Measurements from ENCODE around the gene PTGR1.
"Not testable (repeated sequence)": the region's sequence is repeated elsewhere in the genome, so short reads cannot be mapped to it uniquely, and the experiment has no call there.

The PTGR1 gene

GRCh38 chr9:111599092-111599954 lies at the start of gene PTGR1:
TSS of gene PTGR1 (minus strand) at chr9:111599647. CDS start at chr9:111597422, 2,225 bp downstream.
- peak; percentile 90 for DNase-seq (ENCODE audit: low spot score)

- no peak for DNase-seq (ENCODE audit: low spot score)
Observed at GRCh38 chr9:111649016-111649415, 49.6 kb upstream of the PTGR1 start.

DNA sequence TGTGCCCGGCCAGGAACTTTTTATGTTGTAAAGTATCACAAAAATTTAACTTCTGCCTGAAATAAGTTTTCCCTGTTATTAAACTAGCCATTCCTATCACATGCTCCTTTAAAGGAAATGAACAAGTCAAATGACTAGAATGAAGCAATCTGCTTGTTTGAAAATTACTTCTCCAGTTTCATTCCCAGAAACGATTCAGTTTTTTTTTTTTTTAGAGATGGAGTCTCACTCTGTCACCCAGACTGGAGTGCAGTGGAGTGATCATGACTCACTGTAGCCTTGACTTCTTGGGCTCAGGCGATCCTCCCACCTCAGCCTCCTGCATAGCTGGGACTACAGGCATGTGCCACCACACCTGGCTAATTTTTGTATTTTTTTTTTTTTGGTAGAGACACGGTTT lies 48.6 kb upstream of the PTGR1 start:
- peak; percentile 49 for DNase-seq (ENCODE audit: low spot score)

DNA sequence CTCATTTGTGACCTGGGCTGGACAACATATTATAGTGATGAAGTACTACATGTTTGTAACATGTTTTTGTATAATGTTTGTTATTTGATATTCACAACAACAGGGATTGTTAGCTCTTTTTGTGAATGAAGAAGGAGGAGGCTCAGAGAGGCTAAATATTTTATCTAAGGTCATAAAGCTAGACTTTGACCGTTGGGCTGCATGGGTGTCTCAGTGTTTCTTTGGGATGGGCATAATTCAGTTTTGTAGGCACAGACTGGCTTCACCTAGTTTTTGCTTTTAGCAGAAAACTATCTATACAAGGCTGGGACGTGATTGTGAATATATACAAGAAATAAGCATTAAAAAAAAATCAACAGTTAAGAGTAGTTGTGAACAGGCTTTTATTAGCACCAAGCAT lies 47.0 kb upstream of the PTGR1 start:
- no peak for DNase-seq (ENCODE audit: low spot score)

DNA sequence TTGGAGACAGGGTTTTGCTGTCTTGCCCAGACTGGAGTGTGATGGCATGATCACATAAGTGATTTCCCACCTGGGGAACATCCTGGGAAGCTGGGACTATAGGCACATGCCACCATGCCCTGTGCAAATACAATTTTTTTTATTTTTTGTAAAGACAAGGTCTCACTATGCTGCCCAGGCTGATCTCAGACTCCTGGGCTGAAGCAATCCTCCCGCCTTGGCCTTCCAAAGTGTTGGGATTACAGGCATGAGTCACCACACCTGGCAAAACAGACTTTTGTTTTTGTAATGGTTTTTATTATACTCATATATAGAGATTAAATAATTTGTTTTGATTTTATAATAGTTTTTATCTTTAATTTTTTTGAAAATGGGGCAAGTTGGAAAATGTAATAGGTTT lies 46.4 kb upstream of the PTGR1 start:
- no peak for DNase-seq (ENCODE audit: low spot score)

DNA sequence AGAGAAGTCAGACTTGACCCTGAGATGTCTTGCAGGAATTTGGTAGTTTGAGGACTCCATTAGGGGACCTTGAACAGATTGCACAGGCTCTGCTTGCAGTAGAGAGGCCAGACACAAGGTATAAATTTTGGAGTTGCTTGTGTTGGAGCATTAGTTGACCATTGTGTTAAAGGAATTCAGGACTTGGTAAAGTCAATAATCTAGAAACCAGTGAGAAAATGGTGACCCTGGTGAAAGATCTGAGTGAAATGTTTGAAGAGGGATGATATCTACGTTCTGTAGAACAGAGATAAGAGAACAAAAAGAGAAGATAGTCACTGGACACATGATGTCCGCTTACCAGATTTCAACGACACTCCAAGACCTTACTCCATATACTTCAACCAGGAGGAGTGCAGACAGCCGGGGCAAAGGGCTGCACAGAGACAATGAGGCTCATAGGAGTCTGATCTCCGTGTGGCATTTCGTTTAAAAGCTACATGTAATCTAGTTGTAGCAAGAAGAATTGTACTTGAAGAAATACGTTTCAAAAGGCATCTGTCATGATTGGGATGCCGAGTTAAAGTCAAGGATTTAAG lies 44.8 kb upstream of the PTGR1 start:
- no peak for DNase-seq (ENCODE audit: low spot score)

- no peak for DNase-seq (ENCODE audit: low spot score)
Observed at GRCh38 chr9:111637421-111637950, 38.0 kb upstream of the PTGR1 start.

- no peak for DNase-seq (ENCODE audit: low spot score)
Observed at GRCh38 chr9:111634860-111635259, 35.4 kb upstream of the PTGR1 start.

GRCh38 chr9:111633389-111633736 lies 33.9 kb upstream of the PTGR1 start:
- no peak for DNase-seq (ENCODE audit: low spot score)

- DNase-seq (ENCODE audit: low spot score): no peak
Observed at GRCh38 chr9:111632695-111633388, 33.4 kb upstream of the PTGR1 start.

GRCh38 chr9:111632060-111632459 lies 32.6 kb upstream of the PTGR1 start:
- no peak for DNase-seq (ENCODE audit: low spot score)

DNA sequence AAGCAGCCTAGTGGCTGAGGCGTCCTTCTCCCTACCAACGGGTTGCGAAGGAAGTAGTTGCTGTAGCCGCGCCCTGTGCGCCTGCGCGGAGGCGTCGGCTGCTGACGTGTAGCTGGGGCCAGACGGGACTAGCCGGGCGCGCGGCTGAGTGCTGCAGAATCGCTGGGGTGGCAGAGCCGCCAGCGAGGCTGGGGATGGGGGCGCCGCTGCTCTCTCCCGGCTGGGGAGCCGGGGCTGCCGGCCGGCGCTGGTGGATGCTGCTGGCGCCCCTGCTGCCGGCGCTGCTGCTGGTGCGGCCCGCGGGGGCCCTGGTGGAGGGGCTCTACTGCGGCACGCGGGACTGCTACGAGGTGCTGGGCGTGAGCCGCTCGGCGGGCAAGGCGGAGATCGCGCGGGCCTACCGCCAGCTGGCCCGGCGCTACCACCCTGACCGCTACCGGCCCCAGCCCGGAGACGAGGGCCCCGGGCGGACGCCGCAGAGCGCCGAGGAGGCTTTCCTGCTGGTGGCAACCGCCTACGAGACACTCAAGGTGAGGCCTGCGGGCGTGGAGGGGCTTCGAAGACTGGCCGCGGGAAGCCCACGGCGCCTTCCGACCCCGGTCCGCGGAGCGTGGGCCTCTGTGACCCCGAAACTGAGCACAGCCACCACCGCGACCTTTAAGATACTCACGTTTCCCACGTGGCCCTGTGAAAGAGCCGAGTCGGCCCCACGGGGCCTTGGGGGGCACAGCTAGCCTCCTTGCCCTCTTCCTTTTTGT lies 31.9 kb upstream of the PTGR1 start, which contains the start of gene DNAJC25:
TSS of gene DNAJC25 (plus strand) at position 121 of the 758 bp plus-strand sequence. CDS start at position 195, 74 bp downstream.
- peak; percentile 100 for DNase-seq (ENCODE audit: low spot score)

DNA sequence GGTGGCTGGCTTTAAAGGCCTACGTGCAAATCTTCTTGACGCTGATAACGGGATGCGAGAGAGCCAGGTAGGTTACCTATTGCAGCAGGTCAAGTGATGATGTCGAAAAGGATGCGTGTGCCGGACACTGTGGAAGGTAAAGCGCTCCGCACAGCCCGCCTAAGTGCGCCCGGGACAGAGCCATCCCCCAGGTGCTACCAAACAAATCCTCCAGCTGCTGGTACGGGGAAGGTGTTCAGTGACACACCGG lies 31.4 kb upstream of the PTGR1 start:
- no peak for DNase-seq (ENCODE audit: low spot score)

DNA sequence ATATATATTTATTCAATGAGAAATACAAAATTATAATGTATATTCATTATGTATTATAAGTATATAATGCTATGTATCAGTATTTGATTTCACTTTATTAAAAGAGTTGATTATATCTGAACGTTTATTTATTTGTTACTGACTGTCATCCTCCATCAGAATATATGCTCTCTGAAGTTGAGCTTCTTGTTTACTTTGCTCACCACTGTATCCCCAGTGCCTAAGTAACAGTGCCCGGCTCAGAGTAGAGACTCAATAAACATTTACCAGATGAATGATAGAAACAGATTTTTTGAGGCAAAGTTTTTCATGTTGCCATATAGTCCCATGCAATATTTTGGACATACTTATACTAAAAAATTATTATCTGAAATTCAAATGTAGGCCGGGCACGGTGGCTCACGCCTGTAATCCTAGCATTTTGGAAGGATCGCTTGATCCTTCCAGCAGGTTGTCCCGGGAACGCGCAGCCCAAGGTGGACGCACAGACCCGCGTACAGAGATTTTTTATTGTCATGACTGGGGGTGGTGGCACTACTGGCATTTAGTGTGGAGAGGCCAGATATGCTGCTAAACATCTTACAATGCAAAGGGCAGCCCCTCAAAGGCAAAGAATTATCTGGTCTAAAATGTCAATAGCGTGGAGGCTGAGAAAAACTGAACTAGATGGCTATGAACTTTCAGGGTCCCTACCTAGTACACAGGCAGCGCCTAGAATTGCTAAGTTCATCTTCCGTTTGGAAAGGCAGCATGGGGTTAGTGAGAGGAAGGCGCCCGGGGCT lies 30.9 kb upstream of the PTGR1 start:
- DNase-seq (ENCODE audit: low spot score): no peak

- DNase-seq (ENCODE audit: low spot score): no peak
Observed at GRCh38 chr9:111628411-111628810, 29.0 kb upstream of the PTGR1 start.

DNA sequence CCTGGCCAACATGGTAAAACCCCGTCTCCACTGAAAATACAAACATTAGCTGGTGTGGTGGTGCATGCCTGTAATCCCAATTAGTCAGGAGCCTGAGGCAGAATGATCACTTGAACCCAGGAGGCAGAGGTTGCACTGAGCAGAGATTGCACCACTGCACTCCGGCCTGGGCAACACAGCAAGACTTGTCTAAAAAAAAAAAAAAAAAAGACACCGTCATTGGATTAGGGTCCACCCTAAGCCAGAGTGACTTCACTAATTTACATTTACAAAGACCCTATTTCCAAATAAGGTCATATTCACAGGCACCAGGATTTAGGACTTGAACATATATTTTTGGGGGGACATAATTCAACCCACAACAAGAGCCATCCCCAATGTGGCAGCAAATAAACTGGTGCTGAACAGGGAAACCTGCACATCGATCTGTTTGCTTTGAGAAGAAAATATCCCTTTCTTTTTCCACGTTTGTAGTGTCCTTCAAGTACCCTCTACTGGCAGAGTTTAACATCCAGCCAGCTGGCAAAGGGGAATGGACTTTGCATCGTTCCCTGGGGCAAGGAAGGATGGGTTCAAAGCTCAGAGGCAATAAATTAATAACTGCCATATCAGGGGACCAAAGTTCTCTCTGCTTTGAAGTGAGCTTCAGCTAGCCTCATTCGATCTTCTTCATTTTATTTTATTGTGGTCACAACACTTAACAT lies 28.0 kb upstream of the PTGR1 start:
- DNase-seq (ENCODE audit: low spot score): no peak

DNA sequence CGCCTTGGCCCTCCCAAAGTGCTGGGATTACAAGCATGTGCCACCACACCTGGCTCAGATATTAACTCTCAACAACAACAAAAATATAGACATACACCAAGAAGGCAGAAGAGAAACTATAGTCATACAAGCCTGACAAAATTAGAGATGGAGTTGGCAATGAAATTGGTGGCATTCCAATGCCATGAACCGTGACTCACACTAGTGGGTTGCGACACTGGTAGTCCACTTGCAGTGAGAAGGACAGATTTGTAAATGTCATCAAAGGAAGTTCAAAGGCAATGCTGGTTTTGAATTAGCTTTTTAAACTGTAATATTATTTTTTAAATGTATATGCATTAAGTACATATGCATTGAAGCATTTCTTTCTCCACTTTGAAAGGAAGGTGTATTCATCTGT lies 23.2 kb upstream of the PTGR1 start:
- DNase-seq (ENCODE audit: low spot score): peak; percentile 82

- peak; percentile 71 for DNase-seq (ENCODE audit: low spot score)
Observed at GRCh38 chr9:111621895-111622480, 22.5 kb upstream of the PTGR1 start.

- not testable (repeated sequence) for DNase-seq (ENCODE audit: low spot score)
Observed at GRCh38 chr9:111617349-111617748, 17.9 kb upstream of the PTGR1 start.

DNA sequence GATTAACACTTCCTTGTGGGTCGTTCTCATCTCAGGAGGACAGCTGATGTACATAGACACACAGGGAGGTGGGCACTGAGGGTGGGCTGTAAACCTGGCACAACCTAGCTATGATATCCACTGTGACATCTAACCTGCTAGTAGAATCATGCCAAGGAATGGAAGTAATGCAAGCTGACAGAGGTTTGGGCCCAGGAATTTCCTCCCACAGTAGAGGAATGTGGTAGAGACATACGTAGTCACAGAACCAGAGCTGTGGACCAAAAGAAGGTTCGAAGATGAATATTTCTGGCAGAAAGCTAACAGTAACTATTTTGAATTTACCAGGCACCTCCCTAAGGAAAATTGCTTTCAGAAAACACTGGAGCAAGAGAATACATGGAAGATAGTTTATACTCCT lies 16.5 kb upstream of the PTGR1 start:
- peak; percentile 52 for DNase-seq (ENCODE audit: low spot score)
